ENCODE results near the gene POLR1H. TPM values are rescaled to one million over a fixed set of nuclear protein-coding genes. Genes with fewer than 3 reads are reported as not detected.

POLR1H gene
- polyA plus RNA-seq, 3 donors = 36.2 to 62.4 (median 45.0) TPM

DNA sequence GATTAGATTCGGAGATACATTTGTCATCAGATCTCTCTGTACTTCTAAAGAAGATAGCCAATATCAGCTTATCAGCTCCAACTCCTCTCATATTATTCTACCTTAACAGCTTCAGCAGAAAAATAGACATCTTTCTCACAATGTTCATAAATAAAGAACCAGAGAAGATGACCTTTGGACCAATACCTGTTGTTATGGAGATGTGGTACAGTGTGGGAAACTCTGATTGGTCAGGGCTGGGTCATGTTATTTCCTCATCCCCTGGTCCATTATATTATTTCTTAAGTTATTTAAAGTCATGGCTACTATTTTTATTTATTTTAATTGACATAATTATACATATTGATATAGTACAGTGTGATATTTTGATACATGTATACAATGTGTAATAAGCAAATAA lies 35.9 kb upstream of the POLR1H start:
- TF ChIP-seq, protein P1, sequence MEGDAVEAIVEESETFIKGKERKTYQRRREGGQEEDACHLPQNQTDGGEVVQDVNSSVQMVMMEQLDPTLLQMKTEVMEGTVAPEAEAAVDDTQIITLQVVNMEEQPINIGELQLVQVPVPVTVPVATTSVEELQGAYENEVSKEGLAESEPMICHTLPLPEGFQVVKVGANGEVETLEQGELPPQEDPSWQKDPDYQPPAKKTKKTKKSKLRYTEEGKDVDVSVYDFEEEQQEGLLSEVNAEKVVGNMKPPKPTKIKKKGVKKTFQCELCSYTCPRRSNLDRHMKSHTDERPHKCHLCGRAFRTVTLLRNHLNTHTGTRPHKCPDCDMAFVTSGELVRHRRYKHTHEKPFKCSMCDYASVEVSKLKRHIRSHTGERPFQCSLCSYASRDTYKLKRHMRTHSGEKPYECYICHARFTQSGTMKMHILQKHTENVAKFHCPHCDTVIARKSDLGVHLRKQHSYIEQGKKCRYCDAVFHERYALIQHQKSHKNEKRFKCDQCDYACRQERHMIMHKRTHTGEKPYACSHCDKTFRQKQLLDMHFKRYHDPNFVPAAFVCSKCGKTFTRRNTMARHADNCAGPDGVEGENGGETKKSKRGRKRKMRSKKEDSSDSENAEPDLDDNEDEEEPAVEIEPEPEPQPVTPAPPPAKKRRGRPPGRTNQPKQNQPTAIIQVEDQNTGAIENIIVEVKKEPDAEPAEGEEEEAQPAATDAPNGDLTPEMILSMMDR (IDR thresholded peaks at IDR 0.05) = no peak
- intact Hi-C loops (cut with micrococcal nuclease) = no loop called here
- Histone ChIP-seq H3K36me3 (replicated peaks in 1 of 2; ENCODE audit: control insufficient read depth in 1 of 2, insufficient read depth in 2 of 2, low read length in 2 of 2) (no peaks in the 10 kb centered on the region), H3K4me1 (ENCODE audit: control insufficient read depth in 1 of 2, insufficient read depth in 2 of 2, low read length in 2 of 2) (peaks cover 8 to 10% of the 10 kb centered on the region in 2 donors), H3K4me3 (replicated peaks in 1 of 3; ENCODE audit: low read depth in 2 of 3, low read length in 3 of 3) (no peak overlapping the region), H3K79me2 (ENCODE audit: insufficient read depth, low read length) (no peaks in the 10 kb centered on the region), H3K27ac (ENCODE audit: low read depth in 1 of 2, low read length in 2 of 2) (no peak overlapping the region), H3K4me2 (replicated peaks; ENCODE audit: extremely low read depth, low read length, poor library complexity, severe bottlenecking) (no peak overlapping the region), H3K9ac (ENCODE audit: insufficient read depth, low read length, poor library complexity, severe bottlenecking) (no peak overlapping the region), H3K9me3 (replicated peaks in 1 of 2; ENCODE audit: control insufficient read depth in 1 of 2, insufficient read depth in 1 of 2, low read length in 2 of 2) (no peaks in the 10 kb centered on the region), H3K27me3 (ENCODE audit: control insufficient read depth in 2 of 2, insufficient read depth in 2 of 2, low read length in 2 of 2) (no peaks in the 10 kb centered on the region), H2AFZ (ENCODE audit: insufficient read depth, low read depth, low read length, poor library complexity, severe bottlenecking) (no peak overlapping the region), H4K20me1 (ENCODE audit: insufficient read depth, low read length) (no peaks in the 10 kb centered on the region)
- Mint-ChIP-seq H3K36me3 (peaks cover 2 to 14% of the 10 kb centered on the region in 2 donors), H3K27ac (no peak overlapping the region), H3K4me3 (no peak overlapping the region), H3K4me1 (peaks cover 17% of the 10 kb centered on the region), H3K9me3 (peaks cover 0 to 3% (median 0%) of the 10 kb centered on the region in 7 donors), H3K27me3 (ENCODE audit: low read depth in 3 of 3) (peaks cover 0 to 3% (median 0%) of the 10 kb centered on the region in 3 donors)
- no peak for DNase-seq
- no CpG with 5 or more reads among the region's 1 CpG for WGBS (ENCODE audit: insufficient coverage)

DNA sequence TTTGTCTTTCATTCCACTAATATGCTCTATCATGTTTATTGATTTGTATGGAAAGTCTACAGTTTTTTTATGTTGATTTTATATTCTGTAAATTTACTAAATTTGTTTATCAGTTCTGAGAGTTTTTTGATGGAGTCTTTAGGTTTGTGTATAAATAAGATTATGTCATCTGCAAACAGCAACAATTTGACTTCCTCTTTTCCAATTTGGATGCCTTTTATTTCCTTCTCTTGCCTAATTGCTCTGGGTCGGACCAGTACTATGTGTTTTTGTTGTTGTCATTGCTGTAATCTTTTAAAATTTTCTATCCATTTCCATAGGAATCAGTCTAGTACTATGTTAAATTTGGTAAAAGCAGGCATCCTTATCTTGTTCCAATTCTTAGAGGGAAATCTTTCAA lies 31.5 kb upstream of the POLR1H start:
- no peaks in the 10 kb centered on the region for H4K20me1 ChIP-seq (ENCODE audit: insufficient read depth, low read length)
- TF ChIP-seq, protein P1 (IDR thresholded peaks at IDR 0.05) = no peak
- Mint-ChIP-seq H3K36me3 (peaks cover 2% of the 10 kb centered on the region in 2 donors), H3K9me3 (peaks cover 0 to 3% (median 0%) of the 10 kb centered on the region in 7 donors), H3K4me3 (no peak overlapping the region), H3K27me3 (ENCODE audit: low read depth in 3 of 3) (peaks cover 0 to 2% (median 0%) of the 10 kb centered on the region in 3 donors), H3K4me1 (peaks cover 28% of the 10 kb centered on the region), H3K27ac (no peak overlapping the region)
- no peak overlapping the region for H3K9ac ChIP-seq (ENCODE audit: insufficient read depth, low read length, poor library complexity, severe bottlenecking)
- no peak overlapping the region for H2AFZ ChIP-seq (ENCODE audit: insufficient read depth, low read depth, low read length, poor library complexity, severe bottlenecking)
- no peak overlapping the region for H3K27ac ChIP-seq (ENCODE audit: low read depth in 1 of 2, low read length in 2 of 2)
- H3K4me3 ChIP-seq (replicated peaks in 1 of 3; ENCODE audit: low read depth in 2 of 3, low read length in 3 of 3) = no peak overlapping the region
- peaks cover 15 to 17% of the 10 kb centered on the region in 2 donors for H3K4me1 ChIP-seq (ENCODE audit: control insufficient read depth in 1 of 2, insufficient read depth in 2 of 2, low read length in 2 of 2)
- no peaks in the 10 kb centered on the region for H3K79me2 ChIP-seq (ENCODE audit: insufficient read depth, low read length)
- no CpG with 5 or more reads among the region's 1 CpG for WGBS (ENCODE audit: insufficient coverage)
- intact Hi-C loops (cut with micrococcal nuclease) = no loop called here
- H3K36me3 ChIP-seq (replicated peaks in 1 of 2; ENCODE audit: control insufficient read depth in 1 of 2, insufficient read depth in 2 of 2, low read length in 2 of 2) = no peaks in the 10 kb centered on the region
- peak in 2 of 3 donors; percentile 30 to 32 for DNase-seq
- H3K4me2 ChIP-seq (replicated peaks; ENCODE audit: extremely low read depth, low read length, poor library complexity, severe bottlenecking) = no peak overlapping the region
- H3K27me3 ChIP-seq (ENCODE audit: control insufficient read depth in 2 of 2, insufficient read depth in 2 of 2, low read length in 2 of 2) = no peaks in the 10 kb centered on the region
- no peaks in the 10 kb centered on the region for H3K9me3 ChIP-seq (replicated peaks in 1 of 2; ENCODE audit: control insufficient read depth in 1 of 2, insufficient read depth in 1 of 2, low read length in 2 of 2)
